HG03280 (cell line): Measurements from ENCODE around the gene TBXAS1.
"Not testable (repeated sequence)": the region's sequence is repeated elsewhere in the genome, so short reads cannot be mapped to it uniquely, and the experiment has no call there.

Source experiments
- ATAC-seq: cut with Tn5 transposase; IDR thresholded peaks from one replicate; pipeline ENCODE4 v1.9.1; 2021; ENCODE audit warnings: mild to moderate bottlenecking, moderate library complexity; ENCODE audit not compliant: unreplicated experiment

TBXAS1 gene

GRCh38 chr7:139825666-139826290, 3.3 kb upstream of the TBXAS1 start:
- no peak for ATAC-seq

GRCh38 chr7:139827042-139827441, 2.0 kb upstream of the TBXAS1 start:
- no peak for ATAC-seq

GRCh38 chr7:139828446-139828845, 618 bp upstream of the TBXAS1 start:
- ATAC-seq, result no peak

- ATAC-seq, result no peak
These were observed 682 bp downstream of the TBXAS1 start for GRCh38 chr7:139829775-139830117.

GRCh38 chr7:139830292-139830691, 1.2 kb downstream of the TBXAS1 start:
- ATAC-seq, result no peak

GRCh38 chr7:139830782-139831501, 1.9 kb downstream of the TBXAS1 start:
- peak; percentile 40 for ATAC-seq

- ATAC-seq, result not testable (repeated sequence)
These were observed 6.8 kb downstream of the TBXAS1 start for GRCh38 chr7:139835848-139836247.

- ATAC-seq, result not testable (repeated sequence)
These were observed 8.2 kb downstream of the TBXAS1 start for GRCh38 chr7:139837291-139837690.

- no peak for ATAC-seq
These were observed 9.2 kb downstream of the TBXAS1 start for GRCh38 chr7:139838276-139838675.

GRCh38 chr7:139838876-139839275, 9.8 kb downstream of the TBXAS1 start:
- ATAC-seq, result no peak

GRCh38 chr7:139840776-139841175, 11.7 kb downstream of the TBXAS1 start:
- ATAC-seq, result no peak

- no peak for ATAC-seq
These were observed 13.5 kb downstream of the TBXAS1 start for GRCh38 chr7:139842401-139843210.

GRCh38 chr7:139843211-139843537, 14.1 kb downstream of the TBXAS1 start:
- not testable (repeated sequence) for ATAC-seq

GRCh38 chr7:139844779-139845442, 15.8 kb downstream of the TBXAS1 start:
- ATAC-seq, result no peak

- no peak for ATAC-seq
These were observed 16.4 kb downstream of the TBXAS1 start for GRCh38 chr7:139845443-139845805.

- ATAC-seq, result no peak
These were observed 17.2 kb downstream of the TBXAS1 start for GRCh38 chr7:139846297-139846696.

GRCh38 chr7:139848274-139848673, 19.2 kb downstream of the TBXAS1 start:
- no peak for ATAC-seq

GRCh38 chr7:139850906-139851305, 21.8 kb downstream of the TBXAS1 start:
- no peak for ATAC-seq

GRCh38 chr7:139851770-139852481, 22.9 kb downstream of the TBXAS1 start:
- no peak for ATAC-seq

GRCh38 chr7:139852482-139852845, 23.4 kb downstream of the TBXAS1 start:
- no peak for ATAC-seq
